ENCODE data around the gene TRIM44. TPM values are rescaled to one million over a fixed set of nuclear protein-coding genes. Genes with fewer than 3 reads are reported as not detected.
A peak's percentile ranks its signal among the peaks of the same experiment; 100 is the strongest.

Gene TRIM44
- total RNA-seq, 6 experiments from 2014 or later = 13.9 to 37.1 (median 31.9) TPM

- TF ChIP-seq POLR2A (IDR thresholded peaks at IDR 0.05) (no peak), CTCF (IDR thresholded peaks at IDR 0.05) (no peak)
- DNase-seq = peak in 1 of 3 donors; percentile 53
- no peaks in the 10 kb centered on the region for H3K27me3 ChIP-seq
- H3K4me3 ChIP-seq = no peak overlapping the region
- H3K27ac ChIP-seq = peak overlapping the region in 1 of 3 donors; percentile 70
- intact Hi-C loops (cut with DNase I) = loop anchor here in 1 of 2 donors (10.0 kb wide), 1 partner anchor 198 kb away; the partner anchor contains the start of gene FJX1
- peaks cover 0 to 57% (median 20%) of the 10 kb centered on the region in 4 donors for H3K4me1 ChIP-seq
- H3K36me3 ChIP-seq = no peaks in the 10 kb centered on the region
- 23% methylated on average over 4 of the region's 4 CpGs for WGBS (ENCODE audit: insufficient coverage, low coverage, low lambda C conversion rate, missing lambda C conversion rate)
- H3K9me3 ChIP-seq = no peaks in the 10 kb centered on the region
- peak in 3 of 4 donors; percentile 17 to 42 (median 41) for ATAC-seq
Measured at GRCh38 chr11:35812828-35813227, 150.3 kb downstream of the TRIM44 start.

GRCh38 chr11:35814081-35814695 is 151.6 kb downstream of the TRIM44 start:
- intact Hi-C loops (cut with DNase I) = loop anchor here in 1 of 2 donors (10.0 kb wide), 1 partner anchor 199 kb away; the partner anchor contains the start of gene FJX1
- DNase-seq = no peak
- WGBS (ENCODE audit: insufficient coverage, low coverage, low lambda C conversion rate, missing lambda C conversion rate) = 63% methylated on average over 6 of the region's 7 CpGs
- Histone ChIP-seq H3K9me3 (no peaks in the 10 kb centered on the region), H3K27ac (peak overlapping the region in 1 of 3 donors; percentile 70), H3K4me3 (no peak overlapping the region), H3K27me3 (no peaks in the 10 kb centered on the region), H3K36me3 (no peaks in the 10 kb centered on the region), H3K4me1 (peaks cover 0 to 54% (median 18%) of the 10 kb centered on the region in 4 donors)
- ATAC-seq = no peak
- TF ChIP-seq CTCF (IDR thresholded peaks at IDR 0.05) = no peak
- TF ChIP-seq POLR2A (IDR thresholded peaks at IDR 0.05) = no peak

GRCh38 chr11:35814720-35815305 is 152.2 kb downstream of the TRIM44 start:
- Histone ChIP-seq H3K27me3 (no peaks in the 10 kb centered on the region), H3K4me3 (no peak overlapping the region), H3K4me1 (peaks cover 0 to 51% (median 15%) of the 10 kb centered on the region in 4 donors), H3K9me3 (no peaks in the 10 kb centered on the region), H3K27ac (peak overlapping the region in 1 of 3 donors; percentile 70), H3K36me3 (no peaks in the 10 kb centered on the region)
- TF ChIP-seq POLR2A (IDR thresholded peaks at IDR 0.05) (no peak), CTCF (IDR thresholded peaks at IDR 0.05) (no peak)
- intact Hi-C loops (cut with DNase I) = loop anchor here in 1 of 2 donors (10.0 kb wide), 1 partner anchor 200 kb away; the partner anchor contains the start of gene FJX1
- WGBS (ENCODE audit: insufficient coverage, low coverage, low lambda C conversion rate, missing lambda C conversion rate) = 23% methylated on average over 3 of the region's 3 CpGs
- DNase-seq = no peak
- ATAC-seq = peak; percentile 70 to 84 (median 80)

GRCh38 chr11:35815556-35816315 is 153.2 kb downstream of the TRIM44 start:
- TF ChIP-seq CTCF (IDR thresholded peaks at IDR 0.05) (no peak), POLR2A (IDR thresholded peaks at IDR 0.05) (no peak)
- intact Hi-C loops (cut with DNase I) = loop anchor here in 1 of 2 donors (10.0 kb wide), 1 partner anchor 201 kb away; the partner anchor contains the start of gene FJX1
- DNase-seq = peak in 1 of 3 donors; percentile 79

More at GRCh38 chr11:35815556-35816315, 153.2 kb downstream of the TRIM44 start:
- Histone ChIP-seq H3K27me3 (no peaks in the 10 kb centered on the region), H3K9me3 (no peaks in the 10 kb centered on the region), H3K36me3 (no peaks in the 10 kb centered on the region), H3K4me1 (peaks cover 0 to 53% (median 14%) of the 10 kb centered on the region in 4 donors), H3K27ac (peak overlapping the region in 1 of 3 donors; percentile 70), H3K4me3 (no peak overlapping the region)
- 46% methylated on average over 5 of the region's 5 CpGs for WGBS (ENCODE audit: insufficient coverage, low coverage, low lambda C conversion rate, missing lambda C conversion rate)
- peak; percentile 72 to 90 (median 82) for ATAC-seq

Measured in right lobe of liver (tissue), 6 donors.